ENCODE measurements around the gene FREY1.

Gene FREY1

GRCh38 chr11:45890886-45891550 is 16.1 kb downstream of the FREY1 start:
- DNase-seq, result no peak

- no peak for DNase-seq
These were observed 17.1 kb downstream of the FREY1 start for GRCh38 chr11:45889966-45890365.

GRCh38 chr11:45889555-45889954 is 17.5 kb downstream of the FREY1 start:
- DNase-seq, result no peak

- DNase-seq, result no peak
These were observed 19.5 kb downstream of the FREY1 start for GRCh38 chr11:45887587-45887986.

- no peak for DNase-seq
These were observed 20.1 kb downstream of the FREY1 start for GRCh38 chr11:45886816-45887520.

- peak; percentile 41 for DNase-seq
These were observed 20.9 kb downstream of the FREY1 start for GRCh38 chr11:45885921-45886721.

- DNase-seq, result peak; percentile 76
These were observed 21.7 kb downstream of the FREY1 start, which contains the start of gene MAPK8IP1 for GRCh38 chr11:45885274-45885920. TSS of gene MAPK8IP1 (plus strand) at chr11:45885651. CDS start at chr11:45885821, 170 bp downstream.

- DNase-seq, result no peak
These were observed 22.4 kb downstream of the FREY1 start for GRCh38 chr11:45884596-45885185.

GRCh38 chr11:45881708-45882368 is 25.2 kb downstream of the FREY1 start:
- DNase-seq, result no peak

- DNase-seq, result no peak
These were observed 26.1 kb downstream of the FREY1 start for GRCh38 chr11:45880772-45881570.

- DNase-seq, result no peak
These were observed 27.0 kb downstream of the FREY1 start for GRCh38 chr11:45879803-45880686.

- no peak for DNase-seq
These were observed 29.2 kb downstream of the FREY1 start for GRCh38 chr11:45877845-45878244.

- no peak for DNase-seq
These were observed 29.9 kb downstream of the FREY1 start for GRCh38 chr11:45877221-45877620.

- no peak for DNase-seq
These were observed 30.7 kb downstream of the FREY1 start for GRCh38 chr11:45876401-45876800.

GRCh38 chr11:45872651-45873356 is 34.3 kb downstream of the FREY1 start:
- peak; percentile 8 for DNase-seq

GRCh38 chr11:45871638-45872037 is 35.4 kb downstream of the FREY1 start:
- DNase-seq, result no peak

GRCh38 chr11:45870706-45871105 is 36.4 kb downstream of the FREY1 start:
- no peak for DNase-seq

- no peak for DNase-seq
These were observed 37.5 kb downstream of the FREY1 start for GRCh38 chr11:45869551-45869950.

- no peak for DNase-seq
These were observed 43.0 kb downstream of the FREY1 start for GRCh38 chr11:45864041-45864440.

All from NCI-H526 treated with DMSO at 0.1 percent for 48 hours (cell line).